Colon (tissue), 2 donors: Measurements from ENCODE around the gene IGSF8.
"Not testable (repeated sequence)": the region's sequence is repeated elsewhere in the genome, so short reads cannot be mapped to it uniquely, and the experiment has no call there.

Experiments
- FAIRE-seq: peaks from 2 replicates; lab custom pipeline; 2012; peaks lifted over from hg19 to GRCh38; lab: Jason Lieb, UNC
- donor health status: control.
- donor health status: control.

The IGSF8 gene

GRCh38 chr1:160126342-160126741 is 27.9 kb upstream of the IGSF8 start:
- FAIRE-seq, result not testable (repeated sequence)

GRCh38 chr1:160125746-160126145 is 27.3 kb upstream of the IGSF8 start:
- no peak for FAIRE-seq

GRCh38 chr1:160124705-160125478 is 26.5 kb upstream of the IGSF8 start:
- FAIRE-seq, result no peak

- no peak for FAIRE-seq
Measured at GRCh38 chr1:160123726-160124125, 25.3 kb upstream of the IGSF8 start.

- no peak for FAIRE-seq
Measured at GRCh38 chr1:160122978-160123495, 24.6 kb upstream of the IGSF8 start.

GRCh38 chr1:160121388-160121787 is 23.0 kb upstream of the IGSF8 start:
- FAIRE-seq, result no peak

GRCh38 chr1:160120797-160121196 is 22.4 kb upstream of the IGSF8 start:
- no peak for FAIRE-seq

GRCh38 chr1:160118928-160119327 is 20.5 kb upstream of the IGSF8 start:
- no peak for FAIRE-seq

GRCh38 chr1:160117709-160118183 is 19.3 kb upstream of the IGSF8 start:
- FAIRE-seq, result no peak

- FAIRE-seq, result no peak
Measured at GRCh38 chr1:160117300-160117699, 18.9 kb upstream of the IGSF8 start.

- FAIRE-seq, result no peak
Measured at GRCh38 chr1:160116283-160117147, 18.1 kb upstream of the IGSF8 start.

- no peak for FAIRE-seq
Measured at GRCh38 chr1:160115545-160116282, 17.3 kb upstream of the IGSF8 start, which contains the start of gene ATP1A2. Gene ATP1A2 (plus strand): TSS chr1:160115759. CDS start chr1:160115862, 103 bp downstream.

GRCh38 chr1:160114085-160114484 is 15.7 kb upstream of the IGSF8 start:
- no peak for FAIRE-seq

GRCh38 chr1:160113407-160113806 is 15.0 kb upstream of the IGSF8 start:
- FAIRE-seq, result no peak

- no peak for FAIRE-seq
Measured at GRCh38 chr1:160112357-160112756, 13.9 kb upstream of the IGSF8 start.

- not testable (repeated sequence) for FAIRE-seq
Measured at GRCh38 chr1:160111462-160111861, 13.0 kb upstream of the IGSF8 start.

GRCh38 chr1:160109686-160110085 is 11.3 kb upstream of the IGSF8 start:
- FAIRE-seq, result no peak

GRCh38 chr1:160108888-160109662 is 10.7 kb upstream of the IGSF8 start:
- no peak for FAIRE-seq

- FAIRE-seq, result no peak
Measured at GRCh38 chr1:160107512-160107911, 9.1 kb upstream of the IGSF8 start.

GRCh38 chr1:160105155-160105554 is 6.7 kb upstream of the IGSF8 start:
- FAIRE-seq, result no peak

GRCh38 chr1:160104486-160104885 is 6.1 kb upstream of the IGSF8 start:
- no peak for FAIRE-seq
